Astrocyte of the cerebellum (primary cell): ENCODE measurements around the gene XPR1.

ENCODE experiments used
- DNase-seq: peaks from one replicate; pipeline ENCODE4 v3.0.0-alpha.2; 2011; ENCODE audit warnings: low read depth
- H3K4me3 ChIP-seq: 2 replicates; pipeline ENCODE4 v1.5.1; 2011; ENCODE audit warnings: mild to moderate bottlenecking, low read depth, low read length, moderate library complexity
- in situ Hi-C: cut with HindIII; loops from 2 replicates; pipeline ENCODE4 v1.10.0; 2017; ENCODE audit warnings: low sequenced_read_pairs
- TF ChIP-seq, protein P1 (sequence below): IDR thresholded peaks from 2 replicates; pipeline ENCODE4 v1.5.1; 2012; ENCODE audit warnings: low read length, low read depth, moderate library complexity, mild to moderate bottlenecking; ENCODE audit errors: missing control alignments

Gene XPR1

GRCh38 chr1:180791806-180792205, 160.0 kb downstream of the XPR1 start:
- DNase-seq, result no peak
- H3K4me3 ChIP-seq, result no peak overlapping the region
- in situ Hi-C loops, result no loop called here
- TF ChIP-seq, protein P1, sequence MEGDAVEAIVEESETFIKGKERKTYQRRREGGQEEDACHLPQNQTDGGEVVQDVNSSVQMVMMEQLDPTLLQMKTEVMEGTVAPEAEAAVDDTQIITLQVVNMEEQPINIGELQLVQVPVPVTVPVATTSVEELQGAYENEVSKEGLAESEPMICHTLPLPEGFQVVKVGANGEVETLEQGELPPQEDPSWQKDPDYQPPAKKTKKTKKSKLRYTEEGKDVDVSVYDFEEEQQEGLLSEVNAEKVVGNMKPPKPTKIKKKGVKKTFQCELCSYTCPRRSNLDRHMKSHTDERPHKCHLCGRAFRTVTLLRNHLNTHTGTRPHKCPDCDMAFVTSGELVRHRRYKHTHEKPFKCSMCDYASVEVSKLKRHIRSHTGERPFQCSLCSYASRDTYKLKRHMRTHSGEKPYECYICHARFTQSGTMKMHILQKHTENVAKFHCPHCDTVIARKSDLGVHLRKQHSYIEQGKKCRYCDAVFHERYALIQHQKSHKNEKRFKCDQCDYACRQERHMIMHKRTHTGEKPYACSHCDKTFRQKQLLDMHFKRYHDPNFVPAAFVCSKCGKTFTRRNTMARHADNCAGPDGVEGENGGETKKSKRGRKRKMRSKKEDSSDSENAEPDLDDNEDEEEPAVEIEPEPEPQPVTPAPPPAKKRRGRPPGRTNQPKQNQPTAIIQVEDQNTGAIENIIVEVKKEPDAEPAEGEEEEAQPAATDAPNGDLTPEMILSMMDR, result no peak

GRCh38 chr1:180793451-180793850, 161.6 kb downstream of the XPR1 start:
- DNase-seq, result no peak
- TF ChIP-seq, protein P1, result no peak
- in situ Hi-C loops, result no loop called here
- H3K4me3 ChIP-seq, result no peak overlapping the region

DNA sequence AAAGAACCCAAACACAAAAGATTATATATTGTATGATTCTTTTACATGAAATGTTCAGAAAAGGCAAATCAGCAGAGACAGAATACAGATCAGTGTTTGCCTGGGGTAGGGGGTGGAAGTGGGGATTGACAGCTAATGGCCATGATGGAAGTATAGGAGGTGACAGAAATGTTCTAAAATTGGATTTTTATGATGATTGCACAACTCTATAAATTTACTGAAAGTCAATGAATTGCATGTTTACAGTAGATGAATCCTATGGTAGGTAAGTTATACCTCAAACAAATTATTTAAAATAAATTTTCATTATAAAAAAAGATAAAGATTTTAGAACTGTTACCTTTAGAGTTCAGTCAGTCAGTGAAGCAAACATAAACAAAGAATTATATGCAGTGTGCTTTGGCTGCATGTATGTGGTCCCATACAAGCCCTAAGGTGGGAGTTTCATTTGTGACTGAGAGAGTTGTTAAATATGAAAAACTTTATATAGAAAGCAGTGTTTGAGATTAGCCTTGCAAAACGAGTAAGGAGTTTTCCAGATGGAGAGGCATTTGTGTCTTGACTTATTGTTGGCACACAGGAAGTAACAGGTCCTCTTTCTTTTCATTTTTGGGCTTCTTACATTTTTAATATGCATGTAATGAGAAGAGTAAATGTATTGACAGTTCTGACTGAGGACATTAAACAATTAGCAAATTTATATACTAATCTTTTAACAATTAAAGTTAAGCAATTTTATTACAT, 165.2 kb downstream of the XPR1 start:
- no peak overlapping the region for H3K4me3 ChIP-seq
- in situ Hi-C loops, result no loop called here
- TF ChIP-seq, protein P1, result no peak
- DNase-seq, result no peak

DNA sequence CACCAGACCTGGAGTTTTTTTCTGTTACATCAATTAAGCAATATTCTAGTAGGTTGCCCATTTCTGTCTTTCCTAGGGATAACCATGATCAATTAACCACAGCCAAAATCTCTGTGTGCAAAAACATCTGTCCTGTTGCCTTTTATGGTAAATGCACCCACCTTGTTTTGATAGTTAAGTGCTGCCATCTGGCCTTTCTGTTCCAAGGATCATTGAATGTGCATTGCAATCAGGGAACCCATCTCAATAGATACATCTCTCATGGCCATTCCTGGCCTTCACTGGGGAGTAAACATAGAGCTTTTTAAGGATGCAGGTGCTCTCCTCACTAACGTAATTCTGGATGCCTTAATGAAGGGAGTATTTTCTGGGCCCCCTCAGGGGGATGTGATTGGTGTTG, 169.1 kb downstream of the XPR1 start:
- no peak overlapping the region for H3K4me3 ChIP-seq
- TF ChIP-seq, protein P1, result no peak
- DNase-seq, result no peak
- in situ Hi-C loops, result no loop called here

GRCh38 chr1:180802813-180803212, 171.0 kb downstream of the XPR1 start:
- DNase-seq, result no peak
- in situ Hi-C loops, result no loop called here

GRCh38 chr1:180805316-180805715, 173.5 kb downstream of the XPR1 start:
- TF ChIP-seq, protein P1, result no peak
- no peak for DNase-seq
- in situ Hi-C loops, result loop anchor here (5.0 kb wide), 1 partner anchor 73 kb away; no protein-coding TSS in a partner anchor
- H3K4me3 ChIP-seq, result no peak overlapping the region

More at GRCh38 chr1:180802813-180803212, 171.0 kb downstream of the XPR1 start:
- TF ChIP-seq, protein P1, result no peak
- no peak overlapping the region for H3K4me3 ChIP-seq
